ENCODE data around the gene ZCCHC10. TPM values are rescaled to one million over a fixed set of nuclear protein-coding genes. Genes with fewer than 3 reads are reported as not detected.
"Not testable (repeated sequence)": the region's sequence is repeated elsewhere in the genome, so short reads cannot be mapped to it uniquely, and the experiment has no call there.

The ZCCHC10 gene
- total and polyA plus RNA-seq, 2 donors from 2014 or later: 19.9 to 32.7 TPM

DNA sequence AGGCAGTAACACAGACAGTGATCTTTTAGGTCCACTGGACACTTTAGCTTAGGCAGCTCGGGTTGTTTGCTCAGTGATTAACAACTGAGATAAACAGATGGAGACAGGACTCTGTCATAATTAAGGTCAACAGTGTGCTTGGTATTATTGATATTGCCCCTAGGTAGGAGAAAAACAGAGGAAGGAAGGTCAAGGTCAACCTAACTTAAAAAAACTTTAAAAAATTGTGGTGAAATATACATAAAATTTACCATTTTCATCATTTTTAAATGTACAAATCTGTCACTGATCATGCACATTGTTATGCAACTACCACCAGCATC, 23.3 kb upstream of the ZCCHC10 start:
- peaks cover 5 to 14% (median 10%) of the 10 kb centered on the region in 3 donors for H3K4me1 ChIP-seq (ENCODE audit: control insufficient read depth in 2 of 3, insufficient read depth in 2 of 3, low read depth in 1 of 3, low read length in 3 of 3)
- intact Hi-C loops (cut with DNase I): no loop called here
- TF ChIP-seq, protein P1, sequence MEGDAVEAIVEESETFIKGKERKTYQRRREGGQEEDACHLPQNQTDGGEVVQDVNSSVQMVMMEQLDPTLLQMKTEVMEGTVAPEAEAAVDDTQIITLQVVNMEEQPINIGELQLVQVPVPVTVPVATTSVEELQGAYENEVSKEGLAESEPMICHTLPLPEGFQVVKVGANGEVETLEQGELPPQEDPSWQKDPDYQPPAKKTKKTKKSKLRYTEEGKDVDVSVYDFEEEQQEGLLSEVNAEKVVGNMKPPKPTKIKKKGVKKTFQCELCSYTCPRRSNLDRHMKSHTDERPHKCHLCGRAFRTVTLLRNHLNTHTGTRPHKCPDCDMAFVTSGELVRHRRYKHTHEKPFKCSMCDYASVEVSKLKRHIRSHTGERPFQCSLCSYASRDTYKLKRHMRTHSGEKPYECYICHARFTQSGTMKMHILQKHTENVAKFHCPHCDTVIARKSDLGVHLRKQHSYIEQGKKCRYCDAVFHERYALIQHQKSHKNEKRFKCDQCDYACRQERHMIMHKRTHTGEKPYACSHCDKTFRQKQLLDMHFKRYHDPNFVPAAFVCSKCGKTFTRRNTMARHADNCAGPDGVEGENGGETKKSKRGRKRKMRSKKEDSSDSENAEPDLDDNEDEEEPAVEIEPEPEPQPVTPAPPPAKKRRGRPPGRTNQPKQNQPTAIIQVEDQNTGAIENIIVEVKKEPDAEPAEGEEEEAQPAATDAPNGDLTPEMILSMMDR (IDR thresholded peaks at IDR 0.05; ENCODE audit: borderline replicate concordance, extremely low read depth, insufficient read depth): no peak
- FAIRE-seq (no peak), DNase-seq (no peak)
- no peak overlapping the region for H3K9ac ChIP-seq (ENCODE audit: low read length in 3 of 3)
- no peaks in the 10 kb centered on the region for H3K36me3 ChIP-seq (ENCODE audit: control insufficient read depth in 2 of 3, insufficient read depth in 3 of 3, low read length in 3 of 3)
- H3K4me3 ChIP-seq (ENCODE audit: low read length in 3 of 3): no peak overlapping the region
- H3K27ac ChIP-seq (ENCODE audit: low read depth in 2 of 2, low read length in 2 of 2): no peak overlapping the region
- H3K27me3 ChIP-seq (ENCODE audit: control insufficient read depth, insufficient read depth, low read length): no peaks in the 10 kb centered on the region
- H3K9me3 ChIP-seq (ENCODE audit: control insufficient read depth in 2 of 3, insufficient read depth in 1 of 3, low read length in 3 of 3): no peaks in the 10 kb centered on the region

DNA sequence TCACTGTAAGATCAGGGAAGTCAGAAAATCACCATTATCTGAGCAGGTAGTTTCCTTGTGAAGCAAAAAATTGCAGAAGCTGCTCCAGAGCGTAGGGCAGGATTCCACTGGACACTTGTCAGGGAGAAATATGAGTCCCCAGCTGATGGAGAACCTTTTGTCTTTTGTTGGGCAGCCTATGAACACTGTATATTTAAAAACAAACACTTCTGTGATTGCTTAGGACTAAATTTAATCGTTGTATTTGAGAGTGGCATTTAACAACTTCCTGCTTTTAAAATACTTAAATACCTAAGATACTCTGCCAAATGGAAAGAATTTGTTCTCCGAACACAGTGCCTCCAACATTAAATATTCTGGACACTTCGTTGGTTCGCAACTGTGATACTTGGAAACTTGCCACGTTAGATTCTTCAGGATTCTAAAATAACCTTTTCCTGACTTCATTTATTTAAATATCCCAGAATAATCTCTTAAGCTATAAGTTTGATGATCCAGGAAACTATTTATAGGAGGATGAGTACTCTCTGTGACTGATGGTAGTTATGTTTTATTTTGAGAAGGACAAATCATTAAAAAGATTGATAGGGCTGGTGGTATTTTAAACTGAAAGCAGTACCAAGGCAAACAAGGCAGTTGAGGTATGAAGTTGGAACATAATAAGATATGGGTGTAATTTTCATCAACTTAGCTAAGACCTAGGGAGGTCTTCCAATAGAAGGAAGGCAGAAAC, 22.8 kb upstream of the ZCCHC10 start:
- Histone ChIP-seq H3K27ac (ENCODE audit: low read depth in 2 of 2, low read length in 2 of 2) (peak overlapping the region in 1 of 2 donors; percentile 48), H3K9ac (ENCODE audit: low read length in 3 of 3) (no peak overlapping the region), H3K4me1 (ENCODE audit: control insufficient read depth in 2 of 3, insufficient read depth in 2 of 3, low read depth in 1 of 3, low read length in 3 of 3) (peaks cover 5 to 13% (median 10%) of the 10 kb centered on the region in 3 donors), H3K27me3 (ENCODE audit: control insufficient read depth, insufficient read depth, low read length) (no peaks in the 10 kb centered on the region), H3K36me3 (ENCODE audit: control insufficient read depth in 2 of 3, insufficient read depth in 3 of 3, low read length in 3 of 3) (no peaks in the 10 kb centered on the region), H3K4me3 (ENCODE audit: low read length in 3 of 3) (no peak overlapping the region), H3K9me3 (ENCODE audit: control insufficient read depth in 2 of 3, insufficient read depth in 1 of 3, low read length in 3 of 3) (no peaks in the 10 kb centered on the region)
- DNase-seq: peak in 1 of 5 donors; percentile 52
- intact Hi-C loops (cut with DNase I): no loop called here
- no peak for FAIRE-seq
- TF ChIP-seq, protein P1 (IDR thresholded peaks at IDR 0.05; ENCODE audit: borderline replicate concordance, extremely low read depth, insufficient read depth): no peak

DNA sequence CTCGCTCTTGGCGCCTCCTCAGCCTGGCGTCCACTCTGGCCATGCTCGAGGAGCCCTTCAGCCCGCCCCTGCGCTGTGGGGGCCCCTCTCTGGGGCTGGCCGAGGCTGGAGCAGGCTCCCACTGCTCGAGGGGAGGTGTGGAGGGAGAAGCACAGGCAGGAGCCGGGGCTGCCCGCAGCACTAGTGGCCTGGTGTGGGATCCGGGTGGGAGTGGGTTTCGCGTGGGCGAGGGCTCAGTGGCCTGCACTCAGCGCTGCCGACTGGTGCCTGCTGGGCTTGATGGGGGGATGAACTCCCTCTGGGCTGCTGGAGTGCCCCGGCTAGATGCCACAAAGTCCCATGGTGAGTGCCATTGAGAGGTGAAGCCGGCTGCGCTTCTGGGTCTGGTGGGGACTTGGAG, 21.1 kb upstream of the ZCCHC10 start:
- intact Hi-C loops (cut with DNase I): no loop called here
- peak in 1 of 5 donors; percentile 74 for DNase-seq
- Histone ChIP-seq H3K27ac (ENCODE audit: low read depth in 2 of 2, low read length in 2 of 2) (no peak overlapping the region), H3K36me3 (ENCODE audit: control insufficient read depth in 2 of 3, insufficient read depth in 3 of 3, low read length in 3 of 3) (no peaks in the 10 kb centered on the region), H3K9ac (ENCODE audit: low read length in 3 of 3) (no peak overlapping the region), H3K4me1 (ENCODE audit: control insufficient read depth in 2 of 3, insufficient read depth in 2 of 3, low read depth in 1 of 3, low read length in 3 of 3) (peaks cover 5 to 13% (median 6%) of the 10 kb centered on the region in 3 donors), H3K4me3 (ENCODE audit: low read length in 3 of 3) (no peak overlapping the region), H3K27me3 (ENCODE audit: control insufficient read depth, insufficient read depth, low read length) (no peaks in the 10 kb centered on the region), H3K9me3 (ENCODE audit: control insufficient read depth in 2 of 3, insufficient read depth in 1 of 3, low read length in 3 of 3) (no peaks in the 10 kb centered on the region)
- FAIRE-seq: no peak
- TF ChIP-seq, protein P1 (IDR thresholded peaks at IDR 0.05; ENCODE audit: borderline replicate concordance, extremely low read depth, insufficient read depth): no peak

DNA sequence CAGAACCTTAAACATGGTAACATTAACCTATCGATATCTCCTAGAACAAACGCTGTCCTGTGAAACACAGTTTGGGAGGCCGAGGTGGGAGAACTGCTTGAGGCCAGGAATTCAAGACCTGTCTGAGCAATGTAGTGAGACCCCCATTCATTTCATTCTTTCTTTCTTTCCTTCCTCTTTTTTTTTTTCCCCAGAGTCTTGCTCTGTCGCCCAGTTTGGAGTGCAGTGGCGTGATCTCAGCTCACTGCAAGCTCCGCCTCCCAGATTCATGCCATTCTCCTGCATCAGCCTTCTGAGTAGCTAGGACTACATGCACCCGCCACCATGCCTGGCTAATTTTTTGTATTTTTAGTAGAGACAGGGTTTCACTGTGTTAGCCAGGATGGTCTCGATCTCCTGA, 20.2 kb upstream of the ZCCHC10 start:
- FAIRE-seq; H3K36me3 ChIP-seq (ENCODE audit: control insufficient read depth in 2 of 3, insufficient read depth in 3 of 3, low read length in 3 of 3); H3K9ac ChIP-seq (ENCODE audit: low read length in 3 of 3); intact Hi-C loops (cut with DNase I); H3K27ac ChIP-seq (ENCODE audit: low read depth in 2 of 2, low read length in 2 of 2); H3K4me3 ChIP-seq (ENCODE audit: low read length in 3 of 3); H3K9me3 ChIP-seq (ENCODE audit: control insufficient read depth in 2 of 3, insufficient read depth in 1 of 3, low read length in 3 of 3); H3K27me3 ChIP-seq (ENCODE audit: control insufficient read depth, insufficient read depth, low read length): not testable (repeated sequence)
- peaks cover 5 to 13% (median 6%) of the 10 kb centered on the region in 3 donors for H3K4me1 ChIP-seq (ENCODE audit: control insufficient read depth in 2 of 3, insufficient read depth in 2 of 3, low read depth in 1 of 3, low read length in 3 of 3)
- DNase-seq: peak in 1 of 5 donors; percentile 9

Measured in kidney (tissue), 14 donors.